HEK293 (cell line): ENCODE results near the gene OLR1.

Experiments
- CTCF ChIA-PET: fragments of 350-600 bp; formaldehyde crosslinking; extraction: SDS; loops from one replicate; lab custom pipeline; 2021; ENCODE audit warnings: antibody characterized with exemption; lab: Yijun Ruan, JAX
- POLR2A ChIA-PET: fragments of 300-600 bp; formaldehyde crosslinking; extraction: SDS; loops from one replicate; lab custom pipeline; 2020; ENCODE audit warnings: antibody characterized with exemption, inconsistent platforms; lab: Yijun Ruan, JAX
- H3K27ac ChIP-seq: fragments of 200-500 bp; sonication (Bioruptor generic); 2 replicates; pipeline ENCODE4 v1.5.1; 2014; ENCODE audit warnings: low read depth, low read length, control low read depth, inconsistent platforms; ENCODE audit errors: extremely low read depth
- H3K36me3 ChIP-seq, 2 experiments: fragments of 200-500 bp in 1 of 2; sonication (Bioruptor generic) in 1 of 2; 1 replicate in 1 of 2; 2 replicates in 1 of 2; pipeline ENCODE4 v1.5.1; 2014 to 2017; ENCODE audit warnings: inconsistent platforms in 2 of 2, low read length in 2 of 2; ENCODE audit not compliant: control insufficient read depth in 2 of 2, insufficient read depth in 1 of 2
- H3K4me1 ChIP-seq: fragments of 200-500 bp; sonication (Bioruptor generic); 2 replicates; pipeline ENCODE4 v1.5.1; 2014; ENCODE audit warnings: mild to moderate bottlenecking, low read length, inconsistent platforms; ENCODE audit not compliant: control insufficient read depth, insufficient read depth
- H3K4me3 ChIP-seq: 2 replicates; pipeline ENCODE4 v1.5.1; 2011; ENCODE audit warnings: low read depth, mild to moderate bottlenecking, control low read depth, low read length, moderate library complexity
- H3K9me3 ChIP-seq: fragments of 200-500 bp; sonication (Bioruptor generic); 2 replicates; pipeline ENCODE4 v1.5.1; 2014; ENCODE audit warnings: low read depth, low read length, inconsistent platforms; ENCODE audit not compliant: control insufficient read depth, insufficient read depth
- GLI2 ChIP-seq: fragments of 450-650 bp; formaldehyde crosslinking; IDR thresholded peaks from 2 replicates; pipeline ENCODE4; 2017; ENCODE audit warnings: missing biosample characterization, missing genetic modification characterization, low read depth, borderline replicate concordance
- HOXD13 ChIP-seq: sonication (generic); formaldehyde crosslinking; IDR thresholded peaks from 2 replicates; pipeline ENCODE4 v1.8.0; 2022; ENCODE audit warnings: missing genetic modification reagents, borderline replicate concordance
- PRDM1 ChIP-seq: fragments of 450-650 bp; formaldehyde crosslinking; IDR thresholded peaks from 2 replicates; pipeline ENCODE4; 2016; ENCODE audit warnings: missing biosample characterization, missing genetic modification characterization
- SCRT1 ChIP-seq: fragments of 450-650 bp; formaldehyde crosslinking; IDR thresholded peaks from 2 replicates; pipeline ENCODE4 v1.5.1; 2016; ENCODE audit warnings: missing biosample characterization, missing genetic modification characterization, borderline replicate concordance
- ZBTB48 ChIP-seq: fragments of 450-650 bp; formaldehyde crosslinking; IDR thresholded peaks from 2 replicates; pipeline ENCODE4 v1.5.1; 2016; ENCODE audit warnings: missing biosample characterization, missing genetic modification characterization
- ZNF155 ChIP-seq: fragments of 450-650 bp; formaldehyde crosslinking; IDR thresholded peaks from 2 replicates; pipeline ENCODE4 v1.5.1; 2016; ENCODE audit warnings: missing biosample characterization, missing genetic modification characterization
- ZNF16 ChIP-seq: fragments of 450-650 bp; formaldehyde crosslinking; IDR thresholded peaks from 2 replicates; pipeline ENCODE4 v1.5.1; 2016; ENCODE audit warnings: low read depth, missing biosample characterization, missing genetic modification characterization
- ZNF175 ChIP-seq: fragments of 450-650 bp; formaldehyde crosslinking; IDR thresholded peaks from 2 replicates; pipeline ENCODE4 v1.5.1; 2016; ENCODE audit warnings: missing biosample characterization, missing genetic modification characterization
- ZNF2 ChIP-seq: fragments of 450-650 bp; formaldehyde crosslinking; IDR thresholded peaks from 2 replicates; pipeline ENCODE4 v1.5.1; 2016; ENCODE audit warnings: missing biosample characterization, missing genetic modification characterization
- ZNF37A ChIP-seq: fragments of 450-650 bp; IDR thresholded peaks from 2 replicates; pipeline ENCODE4 v1.5.1; 2018; ENCODE audit warnings: missing biosample characterization, missing genetic modification characterization
- ZNF433 ChIP-seq: fragments of 450-650 bp; formaldehyde crosslinking; IDR thresholded peaks from 2 replicates; pipeline ENCODE4 v1.5.1; 2016; ENCODE audit warnings: missing biosample characterization, missing genetic modification characterization, low read depth
- ZNF501 ChIP-seq: fragments of 450-650 bp; formaldehyde crosslinking; IDR thresholded peaks from 2 replicates; pipeline ENCODE4 v1.5.1; 2016; ENCODE audit warnings: missing biosample characterization, missing genetic modification characterization
- ZNF555 ChIP-seq: fragments of 450-650 bp; formaldehyde crosslinking; conservative IDR thresholded peaks from 2 replicates; pipeline ENCODE4 v1.5.1; 2017; ENCODE audit warnings: missing biosample characterization, mild to moderate bottlenecking, missing genetic modification characterization, inconsistent platforms
- ZNF571 ChIP-seq: fragments of 450-650 bp; formaldehyde crosslinking; IDR thresholded peaks from 2 replicates; pipeline ENCODE4 v1.5.0; 2017; ENCODE audit warnings: missing biosample characterization, missing genetic modification characterization
- ZNF654 ChIP-seq: fragments of 450-650 bp; formaldehyde crosslinking; IDR thresholded peaks from 2 replicates; pipeline ENCODE4 v1.5.1; 2016; ENCODE audit warnings: low read depth, missing biosample characterization, missing genetic modification characterization
- ZNF701 ChIP-seq: fragments of 450-650 bp; formaldehyde crosslinking; IDR thresholded peaks from 2 replicates; pipeline ENCODE4 v1.5.1; 2016; ENCODE audit warnings: missing biosample characterization, missing genetic modification characterization
- ZNF768 ChIP-seq: fragments of 450-650 bp; formaldehyde crosslinking; IDR thresholded peaks from 2 replicates; pipeline ENCODE4 v1.5.1; 2018; ENCODE audit warnings: missing biosample characterization, mild to moderate bottlenecking, missing genetic modification characterization
- ZNF776 ChIP-seq: fragments of 450-650 bp; formaldehyde crosslinking; IDR thresholded peaks from 2 replicates; pipeline ENCODE4 v1.5.0; 2017; ENCODE audit warnings: missing biosample characterization, missing genetic modification characterization, borderline replicate concordance
- ZNF843 ChIP-seq: fragments of 450-650 bp; formaldehyde crosslinking; IDR thresholded peaks from 2 replicates; pipeline ENCODE4 v1.5.1; 2016; ENCODE audit warnings: missing biosample characterization, missing genetic modification characterization
- TF ChIP-seq, protein P1 (sequence below): fragments of 450-650 bp; formaldehyde crosslinking; conservative IDR thresholded peaks from 2 replicates; pipeline ENCODE4 v1.5.1; 2016; ENCODE audit warnings: low read depth, missing biosample characterization, missing genetic modification characterization
- TF ChIP-seq, protein P2 (sequence below): fragments of 450-650 bp; formaldehyde crosslinking; IDR thresholded peaks from 2 replicates; pipeline ENCODE4 v1.5.1; 2016; ENCODE audit warnings: missing biosample characterization, missing genetic modification characterization
- TF ChIP-seq, protein P3 (sequence below): fragments of 450-650 bp; formaldehyde crosslinking; IDR thresholded peaks from 2 replicates; pipeline ENCODE4 v1.5.1; 2016; ENCODE audit warnings: missing biosample characterization, missing genetic modification characterization, low read depth
- TF ChIP-seq, protein P4 (sequence below): fragments of 450-650 bp; formaldehyde crosslinking; IDR thresholded peaks from 2 replicates; pipeline ENCODE4 v1.5.1; 2016; ENCODE audit warnings: missing biosample characterization, missing genetic modification characterization, borderline replicate concordance

Gene OLR1

DNA sequence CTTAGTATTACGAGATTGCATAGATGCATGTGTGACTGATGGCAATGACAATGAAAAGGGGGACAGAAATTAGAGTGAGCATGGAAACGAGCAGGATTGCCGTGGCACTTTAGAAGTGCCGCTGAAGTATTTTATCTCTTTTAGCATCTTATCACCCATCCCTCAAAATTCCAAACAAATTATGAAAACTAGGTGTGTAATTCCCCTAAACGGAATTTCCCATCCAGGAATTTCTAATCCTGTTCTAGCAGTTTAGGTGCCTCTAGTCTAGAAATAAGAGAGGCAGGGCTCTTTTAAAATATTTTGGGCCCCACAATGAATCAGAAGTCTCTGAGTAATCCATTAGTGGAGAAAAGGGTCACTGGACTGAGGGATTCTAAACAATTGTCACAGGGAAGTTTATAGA, 7.8 kb upstream of the OLR1 start:
- POLR2A ChIA-PET: no interaction called here
- no peak overlapping the region for H3K4me3 ChIP-seq
- CTCF ChIA-PET: no interaction called here
- H3K27ac ChIP-seq: no peak overlapping the region
- no peaks in the 10 kb centered on the region for H3K36me3 ChIP-seq
- no peaks in the 10 kb centered on the region for H3K4me1 ChIP-seq
- TF ChIP-seq, protein P1, sequence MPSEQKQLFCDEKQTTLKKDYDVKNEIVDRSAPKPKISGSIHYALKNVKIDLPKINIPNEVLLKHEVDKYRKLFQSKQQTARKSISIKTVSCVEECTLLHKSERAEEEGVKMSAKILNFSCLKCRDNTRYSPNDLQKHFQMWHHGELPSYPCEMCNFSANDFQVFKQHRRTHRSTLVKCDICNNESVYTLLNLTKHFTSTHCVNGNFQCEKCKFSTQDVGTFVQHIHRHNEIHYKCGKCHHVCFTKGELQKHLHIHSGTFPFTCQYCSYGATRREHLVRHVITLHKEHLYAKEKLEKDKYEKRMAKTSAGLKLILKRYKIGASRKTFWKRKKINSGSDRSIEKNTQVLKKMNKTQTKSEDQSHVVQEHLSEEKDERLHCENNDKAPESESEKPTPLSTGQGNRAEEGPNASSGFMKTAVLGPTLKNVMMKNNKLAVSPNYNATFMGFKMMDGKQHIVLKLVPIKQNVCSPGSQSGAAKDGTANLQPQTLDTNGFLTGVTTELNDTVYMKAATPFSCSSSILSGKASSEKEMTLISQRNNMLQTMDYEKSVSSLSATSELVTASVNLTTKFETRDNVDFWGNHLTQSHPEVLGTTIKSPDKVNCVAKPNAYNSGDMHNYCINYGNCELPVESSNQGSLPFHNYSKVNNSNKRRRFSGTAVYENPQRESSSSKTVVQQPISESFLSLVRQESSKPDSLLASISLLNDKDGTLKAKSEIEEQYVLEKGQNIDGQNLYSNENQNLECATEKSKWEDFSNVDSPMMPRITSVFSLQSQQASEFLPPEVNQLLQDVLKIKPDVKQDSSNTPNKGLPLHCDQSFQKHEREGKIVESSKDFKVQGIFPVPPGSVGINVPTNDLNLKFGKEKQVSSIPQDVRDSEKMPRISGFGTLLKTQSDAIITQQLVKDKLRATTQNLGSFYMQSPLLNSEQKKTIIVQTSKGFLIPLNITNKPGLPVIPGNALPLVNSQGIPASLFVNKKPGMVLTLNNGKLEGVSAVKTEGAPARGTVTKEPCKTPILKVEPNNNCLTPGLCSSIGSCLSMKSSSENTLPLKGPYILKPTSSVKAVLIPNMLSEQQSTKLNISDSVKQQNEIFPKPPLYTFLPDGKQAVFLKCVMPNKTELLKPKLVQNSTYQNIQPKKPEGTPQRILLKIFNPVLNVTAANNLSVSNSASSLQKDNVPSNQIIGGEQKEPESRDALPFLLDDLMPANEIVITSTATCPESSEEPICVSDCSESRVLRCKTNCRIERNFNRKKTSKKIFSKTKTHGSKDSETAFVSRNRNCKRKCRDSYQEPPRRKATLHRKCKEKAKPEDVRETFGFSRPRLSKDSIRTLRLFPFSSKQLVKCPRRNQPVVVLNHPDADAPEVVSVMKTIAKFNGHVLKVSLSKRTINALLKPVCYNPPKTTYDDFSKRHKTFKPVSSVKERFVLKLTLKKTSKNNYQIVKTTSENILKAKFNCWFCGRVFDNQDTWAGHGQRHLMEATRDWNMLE (tag by site-specific recombination): no peak
- no peak for TF ChIP-seq ZNF555 (tag by site-specific recombination)
- no peak for TF ChIP-seq ZNF701 (tag by site-specific recombination)
- TF ChIP-seq, protein P2, sequence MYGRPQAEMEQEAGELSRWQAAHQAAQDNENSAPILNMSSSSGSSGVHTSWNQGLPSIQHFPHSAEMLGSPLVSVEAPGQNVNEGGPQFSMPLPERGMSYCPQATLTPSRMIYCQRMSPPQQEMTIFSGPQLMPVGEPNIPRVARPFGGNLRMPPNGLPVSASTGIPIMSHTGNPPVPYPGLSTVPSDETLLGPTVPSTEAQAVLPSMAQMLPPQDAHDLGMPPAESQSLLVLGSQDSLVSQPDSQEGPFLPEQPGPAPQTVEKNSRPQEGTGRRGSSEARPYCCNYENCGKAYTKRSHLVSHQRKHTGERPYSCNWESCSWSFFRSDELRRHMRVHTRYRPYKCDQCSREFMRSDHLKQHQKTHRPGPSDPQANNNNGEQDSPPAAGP (tag by site-specific recombination): no peak
- no peak for TF ChIP-seq ZNF776 (tag by site-specific recombination)
- no peak for TF ChIP-seq ZNF37A
- TF ChIP-seq ZNF175 (tag by site-specific recombination): no peak
- TF ChIP-seq HOXD13 (CRISPR knock-in tag): no peak
- TF ChIP-seq, protein P3, sequence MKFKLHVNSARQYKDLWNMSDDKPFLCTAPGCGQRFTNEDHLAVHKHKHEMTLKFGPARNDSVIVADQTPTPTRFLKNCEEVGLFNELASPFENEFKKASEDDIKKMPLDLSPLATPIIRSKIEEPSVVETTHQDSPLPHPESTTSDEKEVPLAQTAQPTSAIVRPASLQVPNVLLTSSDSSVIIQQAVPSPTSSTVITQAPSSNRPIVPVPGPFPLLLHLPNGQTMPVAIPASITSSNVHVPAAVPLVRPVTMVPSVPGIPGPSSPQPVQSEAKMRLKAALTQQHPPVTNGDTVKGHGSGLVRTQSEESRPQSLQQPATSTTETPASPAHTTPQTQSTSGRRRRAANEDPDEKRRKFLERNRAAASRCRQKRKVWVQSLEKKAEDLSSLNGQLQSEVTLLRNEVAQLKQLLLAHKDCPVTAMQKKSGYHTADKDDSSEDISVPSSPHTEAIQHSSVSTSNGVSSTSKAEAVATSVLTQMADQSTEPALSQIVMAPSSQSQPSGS (tag by site-specific recombination): no peak
- no peak for TF ChIP-seq ZNF433 (tag by site-specific recombination)
- no peak for TF ChIP-seq ZNF571 (tag by site-specific recombination)
- no peak for TF ChIP-seq ZNF843 (tag by site-specific recombination)
- no peak for TF ChIP-seq GLI2
- no peak for TF ChIP-seq ZNF2 (tag by site-specific recombination)
- TF ChIP-seq SCRT1 (tag by site-specific recombination): no peak
- TF ChIP-seq ZNF155: no peak
- no peak for TF ChIP-seq ZNF501
- no peak for TF ChIP-seq ZNF654 (tag by site-specific recombination)
- TF ChIP-seq ZNF768 (tag by site-specific recombination): no peak
- no peak for TF ChIP-seq ZNF16 (tag by site-specific recombination)
- no peaks in the 10 kb centered on the region for H3K9me3 ChIP-seq

DNA sequence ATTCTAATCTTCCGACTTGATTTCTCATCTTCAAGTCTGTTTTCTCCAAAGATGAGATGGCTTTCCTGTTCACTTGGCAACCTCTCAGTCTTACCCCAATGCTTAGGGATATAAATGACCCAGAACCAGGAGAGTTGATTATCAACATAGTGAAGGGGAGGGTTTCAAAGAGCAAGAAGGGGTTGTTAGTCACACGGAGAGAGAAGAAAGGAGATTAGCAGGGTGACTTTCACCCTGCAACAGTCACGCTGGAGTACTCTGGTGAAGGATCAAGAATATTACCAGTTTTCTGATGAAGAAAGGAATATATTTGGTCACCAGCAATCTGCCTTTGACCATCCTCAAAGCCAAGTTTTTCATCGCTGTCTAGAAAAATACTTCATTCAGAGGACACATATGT, 6.9 kb upstream of the OLR1 start, which contains the start of gene TMEM52B:
Gene TMEM52B (plus strand): TSS at position 212 of the 400 bp plus-strand sequence. CDS start 543 bp downstream, outside the sequence.
- Histone ChIP-seq H3K9me3 (no peaks in the 10 kb centered on the region), H3K4me1 (no peaks in the 10 kb centered on the region), H3K4me3 (no peak within 1 kb of the TSS), H3K27ac (no peak within 1 kb of the TSS), H3K36me3 (no peaks in the 10 kb centered on the region)
- POLR2A ChIA-PET: no interaction called here
- CTCF ChIA-PET: no interaction called here
- no peak for TF ChIP-seq ZBTB48
- TF ChIP-seq, protein P4, sequence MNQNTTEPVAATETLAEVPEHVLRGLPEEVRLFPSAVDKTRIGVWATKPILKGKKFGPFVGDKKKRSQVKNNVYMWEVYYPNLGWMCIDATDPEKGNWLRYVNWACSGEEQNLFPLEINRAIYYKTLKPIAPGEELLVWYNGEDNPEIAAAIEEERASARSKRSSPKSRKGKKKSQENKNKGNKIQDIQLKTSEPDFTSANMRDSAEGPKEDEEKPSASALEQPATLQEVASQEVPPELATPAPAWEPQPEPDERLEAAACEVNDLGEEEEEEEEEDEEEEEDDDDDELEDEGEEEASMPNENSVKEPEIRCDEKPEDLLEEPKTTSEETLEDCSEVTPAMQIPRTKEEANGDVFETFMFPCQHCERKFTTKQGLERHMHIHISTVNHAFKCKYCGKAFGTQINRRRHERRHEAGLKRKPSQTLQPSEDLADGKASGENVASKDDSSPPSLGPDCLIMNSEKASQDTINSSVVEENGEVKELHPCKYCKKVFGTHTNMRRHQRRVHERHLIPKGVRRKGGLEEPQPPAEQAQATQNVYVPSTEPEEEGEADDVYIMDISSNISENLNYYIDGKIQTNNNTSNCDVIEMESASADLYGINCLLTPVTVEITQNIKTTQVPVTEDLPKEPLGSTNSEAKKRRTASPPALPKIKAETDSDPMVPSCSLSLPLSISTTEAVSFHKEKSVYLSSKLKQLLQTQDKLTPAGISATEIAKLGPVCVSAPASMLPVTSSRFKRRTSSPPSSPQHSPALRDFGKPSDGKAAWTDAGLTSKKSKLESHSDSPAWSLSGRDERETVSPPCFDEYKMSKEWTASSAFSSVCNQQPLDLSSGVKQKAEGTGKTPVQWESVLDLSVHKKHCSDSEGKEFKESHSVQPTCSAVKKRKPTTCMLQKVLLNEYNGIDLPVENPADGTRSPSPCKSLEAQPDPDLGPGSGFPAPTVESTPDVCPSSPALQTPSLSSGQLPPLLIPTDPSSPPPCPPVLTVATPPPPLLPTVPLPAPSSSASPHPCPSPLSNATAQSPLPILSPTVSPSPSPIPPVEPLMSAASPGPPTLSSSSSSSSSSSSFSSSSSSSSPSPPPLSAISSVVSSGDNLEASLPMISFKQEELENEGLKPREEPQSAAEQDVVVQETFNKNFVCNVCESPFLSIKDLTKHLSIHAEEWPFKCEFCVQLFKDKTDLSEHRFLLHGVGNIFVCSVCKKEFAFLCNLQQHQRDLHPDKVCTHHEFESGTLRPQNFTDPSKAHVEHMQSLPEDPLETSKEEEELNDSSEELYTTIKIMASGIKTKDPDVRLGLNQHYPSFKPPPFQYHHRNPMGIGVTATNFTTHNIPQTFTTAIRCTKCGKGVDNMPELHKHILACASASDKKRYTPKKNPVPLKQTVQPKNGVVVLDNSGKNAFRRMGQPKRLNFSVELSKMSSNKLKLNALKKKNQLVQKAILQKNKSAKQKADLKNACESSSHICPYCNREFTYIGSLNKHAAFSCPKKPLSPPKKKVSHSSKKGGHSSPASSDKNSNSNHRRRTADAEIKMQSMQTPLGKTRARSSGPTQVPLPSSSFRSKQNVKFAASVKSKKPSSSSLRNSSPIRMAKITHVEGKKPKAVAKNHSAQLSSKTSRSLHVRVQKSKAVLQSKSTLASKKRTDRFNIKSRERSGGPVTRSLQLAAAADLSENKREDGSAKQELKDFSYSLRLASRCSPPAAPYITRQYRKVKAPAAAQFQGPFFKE (tag by site-specific recombination): no peak
- no peak for TF ChIP-seq PRDM1 (tag by site-specific recombination)
